Mesendoderm (in vitro differentiated cells): ENCODE data around the gene HOXA5.

Experiments
- DNase-seq: peaks from one replicate; pipeline ENCODE4 v3.0.0; 2013
- H2AK5ac ChIP-seq: 2 replicates; pipeline ENCODE4 v1.6.1; 2013; ENCODE audit warnings: low read length, inconsistent platforms
- H2BK120ac ChIP-seq: 2 replicates; pipeline ENCODE4 v1.6.1; 2013; ENCODE audit warnings: low read depth, mild to moderate bottlenecking, low read length, moderate library complexity, mixed read lengths
- H2BK15ac ChIP-seq: replicated peaks from 2 replicates; pipeline ENCODE4 v1.6.1; 2013; ENCODE audit warnings: low read depth, mild to moderate bottlenecking, moderate library complexity
- H2BK5ac ChIP-seq: 2 replicates; pipeline ENCODE4 v1.6.1; 2013; ENCODE audit warnings: low read length, inconsistent platforms
- H3K18ac ChIP-seq: 2 replicates; pipeline ENCODE4 v1.6.1; 2013; ENCODE audit warnings: mild to moderate bottlenecking, low read length, mixed read lengths
- H3K23ac ChIP-seq: one replicate; pipeline ENCODE4 v1.6.1; 2013; ENCODE audit warnings: low read length
- H3K27ac ChIP-seq: 2 replicates; pipeline ENCODE4 v1.5.1; 2013; ENCODE audit warnings: low read depth, mild to moderate bottlenecking, inconsistent platforms, low read length, moderate library complexity
- H3K27me3 ChIP-seq: 2 replicates; pipeline ENCODE4 v1.6.1; 2013; ENCODE audit warnings: low read length, control low read depth, mild to moderate bottlenecking, inconsistent platforms; ENCODE audit not compliant: insufficient read depth, poor library complexity
- H3K36me3 ChIP-seq: 2 replicates; pipeline ENCODE4 v1.6.1; 2013; ENCODE audit warnings: low read length, inconsistent platforms; ENCODE audit not compliant: control insufficient read depth, insufficient read depth
- H3K4ac ChIP-seq: one replicate; pipeline ENCODE4 v1.6.1; 2013; ENCODE audit warnings: low read depth, mild to moderate bottlenecking, low read length, moderate library complexity
- H3K4me1 ChIP-seq: 2 replicates; pipeline ENCODE4 v1.6.1; 2013; ENCODE audit warnings: low read depth, low read length, inconsistent platforms; ENCODE audit not compliant: control insufficient read depth
- H3K4me2 ChIP-seq: 2 replicates; pipeline ENCODE4 v1.6.1; 2013; ENCODE audit warnings: low read length
- H3K4me3 ChIP-seq: 2 replicates; pipeline ENCODE4 v1.5.1; 2013; ENCODE audit warnings: mild to moderate bottlenecking, low read length
- H3K56ac ChIP-seq: one replicate; pipeline ENCODE4 v1.6.1; 2013; ENCODE audit warnings: low read length
- H3K79me1 ChIP-seq: 2 replicates; pipeline ENCODE4 v1.6.1; 2013; ENCODE audit warnings: low read length, inconsistent platforms
- H3K79me2 ChIP-seq: 2 replicates; pipeline ENCODE4 v1.6.1; 2013; ENCODE audit warnings: mild to moderate bottlenecking, low read length; ENCODE audit not compliant: control insufficient read depth, insufficient read depth
- H3K9ac ChIP-seq: 2 replicates; pipeline ENCODE4 v1.6.1; 2013; ENCODE audit warnings: low read length, inconsistent platforms
- H4K5ac ChIP-seq: one replicate; pipeline ENCODE4 v1.6.1; 2013; ENCODE audit warnings: low read length
- H4K8ac ChIP-seq: one replicate; pipeline ENCODE4 v1.6.1; 2013; ENCODE audit warnings: low read depth, mild to moderate bottlenecking, control low read depth, low read length, moderate library complexity
- WGBS: extraction: QIAGEN DNeasy Blood & Tissue Kit; methylation state at CpG from one replicate; pipeline ENCODE4 v1.1.7; 2013; ENCODE audit warnings: low lambda C conversion rate, missing lambda C conversion rate; ENCODE audit not compliant: insufficient coverage; ENCODE audit errors: extremely low coverage; 5-methylcytosine and 5-hydroxymethylcytosine counted together

HOXA5 gene

DNA sequence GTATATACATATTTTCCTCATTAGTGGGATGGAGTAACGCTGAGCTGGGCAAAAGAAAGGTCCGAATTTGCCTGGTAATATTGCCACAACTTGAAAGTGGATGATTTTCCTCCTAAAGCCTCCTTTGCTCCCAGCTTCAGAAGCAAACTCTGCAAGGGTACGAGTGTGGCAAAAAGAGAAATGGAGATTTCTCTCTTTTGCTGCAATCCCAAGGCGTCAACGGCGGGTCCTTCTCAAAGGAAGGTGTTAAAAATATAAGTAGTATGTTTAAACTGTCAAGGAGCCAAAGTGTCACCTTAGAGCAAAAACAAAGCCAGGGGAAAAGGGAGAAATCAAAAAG lies 28.6 kb downstream of the HOXA5 start:
- H2AK5ac ChIP-seq, result no peak overlapping the region
- no CpG with 5 or more reads among the region's 6 CpGs for WGBS
- DNase-seq, result no peak
- no peak overlapping the region for H3K9ac ChIP-seq
- no peak overlapping the region for H3K23ac ChIP-seq
- no peak overlapping the region for H3K4me3 ChIP-seq
- H2BK5ac ChIP-seq, result no peak overlapping the region
- peaks cover 88% of the 10 kb centered on the region for H3K27me3 ChIP-seq
- H4K8ac ChIP-seq, result no peak overlapping the region
- H3K4me1 ChIP-seq, result no peaks in the 10 kb centered on the region
- H3K36me3 ChIP-seq, result no peaks in the 10 kb centered on the region
- H3K56ac ChIP-seq, result no peak overlapping the region
- no peaks in the 10 kb centered on the region for H3K79me1 ChIP-seq
- no peak overlapping the region for H4K5ac ChIP-seq
- no peaks in the 10 kb centered on the region for H3K79me2 ChIP-seq
- H3K4me2 ChIP-seq, result no peak overlapping the region
- no peak overlapping the region for H2BK15ac ChIP-seq
- H3K27ac ChIP-seq, result no peak overlapping the region
- H3K4ac ChIP-seq, result no peak overlapping the region
- H2BK120ac ChIP-seq, result no peak overlapping the region
- no peak overlapping the region for H3K18ac ChIP-seq

DNA sequence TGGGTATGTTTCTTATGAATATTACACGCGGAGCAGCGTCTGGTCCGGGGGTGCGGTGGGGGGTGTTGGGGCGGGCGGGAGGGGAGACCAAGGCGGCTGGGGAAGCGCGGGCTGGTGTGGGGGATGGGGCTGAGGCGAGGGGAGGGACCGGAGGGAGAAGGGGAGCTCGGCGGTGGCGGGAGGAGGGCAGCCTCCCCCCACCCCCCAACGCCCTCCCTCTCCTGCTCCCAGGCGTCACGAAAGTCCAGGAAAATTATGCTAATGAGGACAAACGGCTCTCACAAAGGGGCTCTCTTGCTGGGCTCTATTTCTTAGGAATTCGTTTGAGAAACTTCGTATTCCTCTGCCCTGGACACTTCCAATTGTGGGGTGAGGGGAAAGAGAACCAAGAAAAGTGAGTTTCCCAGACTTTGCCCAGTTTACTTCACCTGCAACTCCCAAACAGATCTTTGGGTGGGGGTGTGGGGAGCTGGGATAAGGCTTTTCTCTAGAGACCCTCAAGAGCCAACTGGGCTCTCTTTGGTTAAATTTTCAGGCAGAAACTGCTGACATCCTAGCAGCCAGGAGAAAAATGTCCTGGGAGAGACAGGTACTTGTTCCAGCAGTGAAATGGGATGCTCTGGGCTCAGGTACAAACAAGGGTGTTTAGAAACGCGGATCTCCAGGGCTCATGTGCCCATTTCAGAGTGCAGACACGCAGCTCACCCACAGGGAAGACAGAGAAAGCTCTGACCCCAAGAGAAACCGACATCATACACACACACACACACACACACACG lies 29.3 kb downstream of the HOXA5 start:
- Histone ChIP-seq H3K4me3 (no peak overlapping the region), H3K23ac (no peak overlapping the region), H2BK5ac (no peak overlapping the region), H2BK15ac (no peak overlapping the region), H3K4ac (no peak overlapping the region), H3K27ac (no peak overlapping the region), H3K79me1 (no peaks in the 10 kb centered on the region), H3K9ac (no peak overlapping the region), H3K79me2 (no peaks in the 10 kb centered on the region), H2BK120ac (no peak overlapping the region), H3K18ac (no peak overlapping the region), H3K4me2 (no peak overlapping the region), H2AK5ac (no peak overlapping the region), H4K8ac (no peak overlapping the region), H3K36me3 (no peaks in the 10 kb centered on the region), H4K5ac (no peak overlapping the region), H3K4me1 (no peaks in the 10 kb centered on the region), H3K56ac (no peak overlapping the region), H3K27me3 (peaks cover 88% of the 10 kb centered on the region)
- no CpG with 5 or more reads among the region's 26 CpGs for WGBS
- no peak for DNase-seq

DNA sequence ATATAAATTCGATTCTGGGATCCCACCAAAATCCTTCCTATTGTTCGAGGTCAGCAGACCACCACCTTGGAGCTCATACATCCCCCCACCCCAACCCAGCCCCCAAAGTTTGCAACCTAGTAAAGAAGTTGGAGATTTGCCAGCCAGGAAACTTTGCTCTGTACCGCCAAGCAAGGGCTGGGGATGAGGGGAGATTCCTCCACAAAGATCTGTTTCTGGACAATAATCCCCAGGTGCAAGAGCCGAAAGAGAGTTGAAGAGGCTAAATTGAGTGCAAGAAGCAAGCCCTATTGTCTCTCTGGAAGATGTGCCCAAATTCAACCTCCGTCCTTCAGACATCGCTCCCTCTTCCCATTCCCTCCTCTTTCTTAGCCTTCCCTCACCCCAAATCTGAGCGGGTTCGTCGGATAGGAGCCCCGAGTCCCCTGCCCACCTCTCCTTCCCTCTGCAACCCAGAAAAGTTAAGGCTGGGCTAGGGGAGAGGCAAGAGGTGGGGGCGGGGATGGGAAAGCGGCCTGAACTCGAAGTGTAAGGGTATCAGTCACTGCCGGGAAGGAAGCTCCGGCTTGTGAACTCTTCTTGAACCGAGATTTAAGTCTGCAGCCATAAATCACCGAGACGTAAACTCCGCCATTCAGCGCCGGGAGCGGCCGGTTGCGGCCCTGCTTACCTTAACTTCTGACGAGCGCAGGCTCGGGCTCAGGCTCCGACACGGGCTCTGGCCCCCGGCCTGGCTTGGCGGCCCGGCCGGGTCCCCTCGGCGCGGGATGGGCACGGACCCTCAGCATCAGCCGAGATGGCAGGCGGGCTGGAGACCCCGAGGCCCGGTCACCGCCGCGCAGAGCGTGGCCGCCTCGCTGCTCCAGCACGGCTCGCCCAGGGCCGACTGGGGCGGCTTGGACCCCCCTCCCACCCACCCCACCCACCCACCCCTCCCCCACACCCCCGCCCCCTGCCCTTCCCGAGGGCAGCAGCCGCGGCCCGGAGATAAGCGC lies 30.2 kb downstream of the HOXA5 start:
- Histone ChIP-seq H3K56ac (no peak overlapping the region), H4K5ac (no peak overlapping the region), H2AK5ac (no peak overlapping the region), H3K4me2 (peak overlapping the region; percentile 36), H3K4ac (no peak overlapping the region), H3K4me3 (no peak overlapping the region), H3K23ac (no peak overlapping the region), H3K79me2 (no peaks in the 10 kb centered on the region), H3K27me3 (peaks cover 87% of the 10 kb centered on the region), H3K79me1 (no peaks in the 10 kb centered on the region), H2BK120ac (no peak overlapping the region), H4K8ac (no peak overlapping the region), H2BK15ac (no peak overlapping the region), H2BK5ac (no peak overlapping the region), H3K18ac (no peak overlapping the region), H3K36me3 (no peaks in the 10 kb centered on the region), H3K27ac (no peak overlapping the region), H3K9ac (no peak overlapping the region), H3K4me1 (no peaks in the 10 kb centered on the region)
- WGBS, result no CpG with 5 or more reads among the region's 57 CpGs
- DNase-seq, result peak; percentile 78

DNA sequence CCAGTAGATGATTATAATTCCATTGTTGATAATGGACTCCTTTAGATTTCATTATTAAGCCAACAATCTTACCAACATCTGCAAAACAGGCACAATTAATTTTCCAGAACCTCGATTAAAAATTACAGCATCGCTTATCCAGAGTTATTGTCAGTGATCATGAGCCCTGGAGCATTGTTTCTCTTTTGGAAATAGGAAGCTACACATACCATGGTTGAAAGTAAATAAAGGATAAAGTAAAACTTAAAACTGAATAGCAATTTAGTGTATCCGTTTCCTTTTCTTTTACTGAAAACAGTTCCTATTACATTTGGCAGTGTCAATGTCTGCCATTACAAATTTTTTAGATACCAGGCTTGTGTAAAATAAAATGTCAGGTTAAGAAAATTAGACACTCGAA lies 31.1 kb downstream of the HOXA5 start:
- Histone ChIP-seq H3K4me2 (no peak overlapping the region), H3K79me1 (no peaks in the 10 kb centered on the region), H2BK120ac (no peak overlapping the region), H3K27ac (no peak overlapping the region), H2BK15ac (no peak overlapping the region), H3K27me3 (peaks cover 87% of the 10 kb centered on the region), H3K9ac (no peak overlapping the region), H3K23ac (no peak overlapping the region), H3K4me3 (no peak overlapping the region), H2BK5ac (no peak overlapping the region), H4K8ac (no peak overlapping the region), H3K4me1 (no peaks in the 10 kb centered on the region), H4K5ac (no peak overlapping the region), H3K36me3 (no peaks in the 10 kb centered on the region), H3K4ac (no peak overlapping the region), H3K56ac (no peak overlapping the region), H3K79me2 (no peaks in the 10 kb centered on the region), H2AK5ac (no peak overlapping the region), H3K18ac (no peak overlapping the region)
- no peak for DNase-seq
- no CpG with 5 or more reads among the region's 4 CpGs for WGBS

DNA sequence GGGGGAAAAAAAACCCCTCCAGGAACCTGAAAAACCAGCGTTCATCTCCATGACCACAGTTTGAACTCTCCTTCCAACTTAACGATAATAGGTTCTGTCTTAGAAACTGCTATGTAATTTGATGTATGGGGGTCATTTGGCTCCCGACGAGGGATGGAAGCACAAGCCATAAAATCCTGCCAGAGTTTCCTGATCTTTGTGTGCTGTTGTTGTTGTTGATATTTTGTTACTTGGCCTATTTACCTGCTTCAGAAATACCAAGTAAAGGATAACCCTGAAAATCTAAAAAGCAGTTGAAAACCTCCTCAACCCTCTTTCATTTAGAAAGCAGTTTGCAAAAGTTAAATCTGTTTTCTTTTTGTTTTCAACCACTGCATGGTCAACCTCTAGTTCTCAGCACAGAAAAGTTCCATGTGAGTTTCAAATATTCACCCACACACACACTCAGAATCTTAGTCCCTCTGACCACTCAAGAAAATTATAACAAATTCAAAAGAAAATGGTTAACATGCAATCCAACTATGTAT lies 31.7 kb downstream of the HOXA5 start:
- no peak overlapping the region for H4K5ac ChIP-seq
- H2BK15ac ChIP-seq, result no peak overlapping the region
- H3K4ac ChIP-seq, result no peak overlapping the region
- peaks cover 84% of the 10 kb centered on the region for H3K27me3 ChIP-seq
- no peaks in the 10 kb centered on the region for H3K79me1 ChIP-seq
- no peak overlapping the region for H3K23ac ChIP-seq
- H4K8ac ChIP-seq, result no peak overlapping the region
- no peaks in the 10 kb centered on the region for H3K36me3 ChIP-seq
- no peak overlapping the region for H2BK5ac ChIP-seq
- H3K79me2 ChIP-seq, result no peaks in the 10 kb centered on the region
- WGBS, result no CpG with 5 or more reads among the region's 4 CpGs
- no peak overlapping the region for H3K56ac ChIP-seq
- no peak overlapping the region for H3K18ac ChIP-seq
- H3K9ac ChIP-seq, result no peak overlapping the region
- no peak overlapping the region for H2AK5ac ChIP-seq
- no peak overlapping the region for H3K4me2 ChIP-seq
- H2BK120ac ChIP-seq, result no peak overlapping the region
- H3K27ac ChIP-seq, result no peak overlapping the region
- H3K4me3 ChIP-seq, result no peak overlapping the region
- no peak for DNase-seq
- H3K4me1 ChIP-seq, result no peaks in the 10 kb centered on the region
